ENCODE measurements around the gene CPPED1.

The CPPED1 gene

GRCh38 chr16:12760819-12761611 lies 42.7 kb downstream of the CPPED1 start:
- Histone ChIP-seq H3K4me3 (ENCODE audit: low read depth, low read length) (no peak overlapping the region), H3K27ac (no peak overlapping the region), H3K27me3 (replicated peaks) (no peaks in the 10 kb centered on the region), H3K36me3 (replicated peaks) (no peaks in the 10 kb centered on the region)
- TF ChIP-seq CTCF (IDR thresholded peaks at IDR 0.05; ENCODE audit: low read depth, low read length, missing control alignments): no peak
- DNase-seq: no peak
- in situ Hi-C loops (cut with HindIII; ENCODE audit: low pct_ligation_motif_present, low sequenced_read_pairs): no loop called here

DNA sequence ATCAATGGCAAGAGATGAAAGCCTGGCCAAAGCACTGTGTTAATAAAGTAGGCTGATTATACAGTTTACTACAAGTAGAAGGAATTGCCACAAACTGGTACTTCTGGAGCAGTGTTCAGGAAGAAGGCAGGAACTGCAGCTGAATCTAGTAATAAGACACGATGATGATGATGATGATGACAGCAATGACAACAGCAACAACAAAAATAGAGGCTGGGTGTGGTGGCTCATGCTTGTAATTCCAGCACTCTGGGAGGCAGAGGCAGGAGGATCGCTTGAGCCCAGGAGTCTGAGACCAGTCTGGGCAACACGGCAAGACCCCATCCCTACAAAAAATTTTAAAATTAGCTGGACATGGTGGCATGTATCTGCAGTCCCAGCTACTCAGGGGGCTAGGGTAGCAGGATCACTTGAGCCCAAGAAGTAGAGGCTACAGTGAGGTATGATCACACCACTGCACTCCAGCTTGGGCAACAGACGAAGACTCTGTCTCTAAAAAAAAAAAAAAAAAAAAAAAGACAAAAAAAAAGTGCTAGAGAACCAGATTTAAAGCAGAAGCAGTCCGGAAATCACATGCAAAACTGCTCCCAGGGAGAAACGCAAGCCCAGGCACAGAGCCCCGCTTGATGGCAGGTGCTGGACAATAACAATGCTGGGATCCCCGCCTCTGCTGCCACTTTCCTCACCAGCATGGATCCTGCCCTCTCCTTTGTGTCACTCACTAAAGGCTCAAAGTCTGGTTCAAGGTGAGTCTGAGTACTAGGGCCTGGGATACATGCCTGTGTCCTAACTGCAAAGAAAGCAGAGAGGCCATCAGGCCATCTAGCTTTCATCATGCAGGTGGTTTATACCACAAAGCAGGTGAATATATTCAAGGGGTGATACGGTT lies 44.8 kb downstream of the CPPED1 start:
- no peak for DNase-seq
- H3K4me3 ChIP-seq (ENCODE audit: low read depth, low read length): no peak overlapping the region
- H3K27me3 ChIP-seq (replicated peaks): no peaks in the 10 kb centered on the region
- H3K27ac ChIP-seq: no peak overlapping the region
- in situ Hi-C loops (cut with HindIII; ENCODE audit: low pct_ligation_motif_present, low sequenced_read_pairs): no loop called here
- H3K36me3 ChIP-seq (replicated peaks): no peaks in the 10 kb centered on the region
- TF ChIP-seq CTCF (IDR thresholded peaks at IDR 0.05; ENCODE audit: low read depth, low read length, missing control alignments): no peak

GRCh38 chr16:12758031-12758669 lies 45.5 kb downstream of the CPPED1 start:
- no peak for DNase-seq
- Histone ChIP-seq H3K4me3 (ENCODE audit: low read depth, low read length) (no peak overlapping the region), H3K27ac (no peak overlapping the region), H3K36me3 (replicated peaks) (no peaks in the 10 kb centered on the region), H3K27me3 (replicated peaks) (no peaks in the 10 kb centered on the region)
- TF ChIP-seq CTCF (IDR thresholded peaks at IDR 0.05; ENCODE audit: low read depth, low read length, missing control alignments): no peak
- in situ Hi-C loops (cut with HindIII; ENCODE audit: low pct_ligation_motif_present, low sequenced_read_pairs): no loop called here

GRCh38 chr16:12757546-12757945 lies 46.1 kb downstream of the CPPED1 start:
- H3K36me3 ChIP-seq (replicated peaks): no peaks in the 10 kb centered on the region
- H3K27me3 ChIP-seq (replicated peaks): no peaks in the 10 kb centered on the region
- DNase-seq: no peak
- TF ChIP-seq CTCF (IDR thresholded peaks at IDR 0.05; ENCODE audit: low read depth, low read length, missing control alignments): no peak
- H3K4me3 ChIP-seq (ENCODE audit: low read depth, low read length): no peak overlapping the region
- in situ Hi-C loops (cut with HindIII; ENCODE audit: low pct_ligation_motif_present, low sequenced_read_pairs): no loop called here
- H3K27ac ChIP-seq: no peak overlapping the region

- Histone ChIP-seq H3K27ac (no peak overlapping the region), H3K4me3 (ENCODE audit: low read depth, low read length) (no peak overlapping the region), H3K27me3 (replicated peaks) (no peaks in the 10 kb centered on the region), H3K36me3 (replicated peaks) (no peaks in the 10 kb centered on the region)
- no peak for TF ChIP-seq CTCF (IDR thresholded peaks at IDR 0.05; ENCODE audit: low read depth, low read length, missing control alignments)
- peak; percentile 25 for DNase-seq
- in situ Hi-C loops (cut with HindIII; ENCODE audit: low pct_ligation_motif_present, low sequenced_read_pairs): no loop called here
Observed at GRCh38 chr16:12754824-12755543, 48.7 kb downstream of the CPPED1 start.
